K562 (cell line): ENCODE data around the gene NLGN3. TPM values are rescaled to one million over a fixed set of nuclear protein-coding genes. Genes with fewer than 3 reads are reported as not detected.

Experiments used
- BACH1 ChIP-seq: fragments of 200-800 bp; sonication (Bioruptor generic); IDR thresholded peaks from 2 replicates; pipeline ENCODE4 v1.6.1; 2016; ENCODE audit warnings: missing genetic modification characterization, missing compliant biosample characterization
- CBFA2T2 ChIP-seq: fragments of 450-650 bp; conservative IDR thresholded peaks from 2 replicates; pipeline ENCODE4 v1.6.1; 2017; ENCODE audit warnings: mild to moderate bottlenecking
- CEBPG ChIP-seq, 3 experiments: fragments of 200-800 bp in 1 of 3; sonication (Bioruptor generic) in 1 of 3; sonication (generic) in 1 of 3; formaldehyde crosslinking in 1 of 3; IDR thresholded peaks in 2 of 3; conservative IDR thresholded peaks in 1 of 3; 2 replicates each; pipeline versions ENCODE4 v1.6.1 to v1.8.0; 2016 to 2022; ENCODE audit warnings: missing compliant biosample characterization in 2 of 3, missing genetic modification characterization in 2 of 3, mild to moderate bottlenecking in 1 of 3, missing genetic modification reagents in 1 of 3
- CLOCK ChIP-seq: fragments of 250-450 bp; sonication (Bioruptor Pico); IDR thresholded peaks from 2 replicates; pipeline ENCODE4 v1.4.0; 2020; ENCODE audit warnings: mild to moderate bottlenecking, moderate library complexity, borderline replicate concordance
- GATA2 ChIP-seq: sonication (generic); formaldehyde crosslinking; IDR thresholded peaks from 2 replicates; pipeline ENCODE4 v1.4.0; 2020; ENCODE audit warnings: mild to moderate bottlenecking, missing genetic modification reagents
- GTF2B ChIP-seq: IDR thresholded peaks from 2 replicates; pipeline ENCODE4 v1.6.1; 2011; ENCODE audit not compliant: insufficient read length; ENCODE audit errors: extremely low read depth
- HSF4 ChIP-seq: fragments of 250-450 bp; sonication (Bioruptor Pico); IDR thresholded peaks from 2 replicates; pipeline ENCODE4 v2.1.2; 2022; ENCODE audit warnings: mild to moderate bottlenecking, moderate library complexity, borderline replicate concordance
- NCOA1 ChIP-seq: fragments of 450-650 bp; IDR thresholded peaks from 2 replicates; pipeline ENCODE4 v1.6.1; 2016; ENCODE audit warnings: low read depth
- NCOR1 ChIP-seq: fragments of 450-650 bp; IDR thresholded peaks from 2 replicates; pipeline ENCODE4 v1.6.1; 2016; ENCODE audit warnings: mild to moderate bottlenecking, moderate library complexity
- NR1H2 ChIP-seq: sonication (generic); formaldehyde crosslinking; IDR thresholded peaks from 2 replicates; pipeline ENCODE4 v1.4.0; 2020; ENCODE audit warnings: mild to moderate bottlenecking, missing genetic modification reagents
- NR2C2 ChIP-seq, 2 experiments: fragments of 200-800 bp in 1 of 2; sonication (Bioruptor generic) in 1 of 2; sonication (generic) in 1 of 2; formaldehyde crosslinking in 1 of 2; IDR thresholded peaks; 2 replicates each; pipeline versions ENCODE4 v1.6.1 to v1.8.0; 2016 to 2022; ENCODE audit warnings: mild to moderate bottlenecking in 1 of 2, missing compliant biosample characterization in 1 of 2, missing genetic modification characterization in 1 of 2, missing genetic modification reagents in 1 of 2
- TGIF2 ChIP-seq: sonication (generic); formaldehyde crosslinking; IDR thresholded peaks from 2 replicates; pipeline ENCODE4 v1.8.1; 2022; ENCODE audit warnings: mild to moderate bottlenecking, missing genetic modification reagents, moderate library complexity
- USF2 ChIP-seq: sonication (generic); formaldehyde crosslinking; IDR thresholded peaks from 2 replicates; pipeline ENCODE4 v1.5.0; 2020; ENCODE audit warnings: missing genetic modification reagents
- ZBTB12 ChIP-seq: fragments of 250-450 bp; sonication (Bioruptor Pico); IDR thresholded peaks from 2 replicates; pipeline ENCODE4 v1.4.0; 2020
- ZBTB8A ChIP-seq: fragments of 450-650 bp; IDR thresholded peaks from 2 replicates; pipeline ENCODE4 v1.6.1; 2018; ENCODE audit warnings: mild to moderate bottlenecking, moderate library complexity; ENCODE audit not compliant: partially characterized antibody
- ZNF347 ChIP-seq: fragments of 450-650 bp; formaldehyde crosslinking; IDR thresholded peaks from 2 replicates; pipeline ENCODE4 v1.4.0; 2020; ENCODE audit warnings: low read depth, mild to moderate bottlenecking, moderate library complexity
- ZNF639 ChIP-seq, 2 experiments: fragments of 200-800 bp in 1 of 2; sonication (Bioruptor generic) in 1 of 2; sonication (generic) in 1 of 2; formaldehyde crosslinking in 1 of 2; IDR thresholded peaks in 1 of 2; conservative IDR thresholded peaks in 1 of 2; 2 replicates each; pipeline versions ENCODE4 v1.5.0 to v1.6.1; 2016 to 2020; ENCODE audit warnings: missing compliant biosample characterization in 1 of 2, missing genetic modification characterization in 1 of 2, missing genetic modification reagents in 1 of 2
- ZNF79 ChIP-seq: fragments of 250-450 bp; sonication (Bioruptor Pico); IDR thresholded peaks from 2 replicates; pipeline ENCODE4 v1.4.0; 2020; ENCODE audit warnings: low read depth, mild to moderate bottlenecking, moderate library complexity
- polyA plus RNA-seq, 8 experiments: library from polyadenylated mRNA; depleted of rRNA in 4 of 8; stranded (reverse) in 5 of 8; unstranded in 3 of 8; fragments of >200 nt; fragmentation: Nextera tagmentation in 2 of 8; fragmentation: Illumina TruSeq in 1 of 8; extraction: Ambion mirVana in 2 of 8; extraction: Trizol in 1 of 8; gene quantifications; 2 replicates each; pipeline versions ENCODE4 v1.2.1 to v1.2.3, GENCODE V29; 2011 to 2014; ENCODE audit warnings: inconsistent platforms in 1 of 8, missing spikeins in 1 of 8
- total RNA-seq, 7 experiments: library from RNA; depleted of rRNA in 6 of 7; stranded (reverse); fragments of >200 nt in 6 of 7; fragmentation: Illumina TruSeq in 2 of 7; extraction: Trizol in 2 of 7; gene quantifications; 2 replicates each; pipeline versions ENCODE4 v1.2.1 to v1.2.3, GENCODE V29; 2011 to 2021; ENCODE audit warnings: low replicate concordance in 1 of 7

Gene NLGN3
- total and polyA plus RNA-seq, 9 of the 15 experiments (the other 6 are each of a cell fraction or from before 2014, with no cell fraction given), result 0.03 to 0.86 (median 0.25) TPM

GRCh38 chrX:71131510-71131909 lies 13.1 kb upstream of the NLGN3 start (continued):
- no peak for TF ChIP-seq NR2C2 (CRISPR knock-in tag; IDR thresholded peaks at IDR 0.05)
- TF ChIP-seq NR2C2 (tag; IDR thresholded peaks at IDR 0.05), result no peak
- TF ChIP-seq NCOA1, result peak; percentile 48; the same call in 1 of the 2 replicates
- TF ChIP-seq ZNF347, result no peak
- no peak for TF ChIP-seq HSF4 (CRISPR knock-in tag)
- no peak for TF ChIP-seq ZBTB12 (CRISPR knock-in tag)
- no peak for TF ChIP-seq CEBPG (CRISPR knock-in tag; IDR thresholded peaks at IDR 0.05)
- TF ChIP-seq CEBPG (tag; conservative IDR thresholded peaks at IDR 0.05 in 1 of 2, IDR thresholded peaks at IDR 0.05 in 1 of 2), result no peak
- TF ChIP-seq ZNF79, result no peak
- TF ChIP-seq NR1H2 (CRISPR knock-in tag), result no peak
- TF ChIP-seq ZNF639 (CRISPR knock-in tag; conservative IDR thresholded peaks at IDR 0.05 in 1 of 2, IDR thresholded peaks at IDR 0.05 in 1 of 2), result 0 out of 4 replicates have a peak, but pooled peaks of 1 of the 2 experiments have one; percentile 23
- no peak for TF ChIP-seq TGIF2 (CRISPR knock-in tag)
- peak; percentile 93 for TF ChIP-seq CBFA2T2
- TF ChIP-seq NCOR1, result peak; percentile 93
- TF ChIP-seq GTF2B, result no peak
- peak; percentile 92 for TF ChIP-seq GATA2 (CRISPR knock-in tag)
- peak; percentile 74; the same call in 1 of the 2 replicates for TF ChIP-seq CLOCK (CRISPR knock-in tag)
- no peak for TF ChIP-seq ZBTB8A
- no peak for TF ChIP-seq BACH1 (tag)
- TF ChIP-seq USF2 (CRISPR knock-in tag), result no peak
